K562 treated with DMSO at 1 percent for 24 hours (cell line): ENCODE measurements around the gene FAM24A. TPM values are rescaled to one million over a fixed set of nuclear protein-coding genes. Genes with fewer than 3 reads are reported as not detected.

Experiments
- total RNA-seq: library from RNA; unstranded; fragments of 300-600 nt; gene quantifications from 2 replicates; pipeline ENCODE4 v1.2.3, GENCODE V29; 2022; ENCODE audit warnings: low read depth; ENCODE audit not compliant: insufficient read depth

The FAM24A gene
- total RNA-seq = not detected in 2 replicates

GRCh38 chr10:122910310-122910709, at the start of gene FAM24A:
Gene FAM24A, plus strand, starts transcription at chr10:122910610. Its CDS starts 1,025 bp downstream, at chr10:122911635.

DNA sequence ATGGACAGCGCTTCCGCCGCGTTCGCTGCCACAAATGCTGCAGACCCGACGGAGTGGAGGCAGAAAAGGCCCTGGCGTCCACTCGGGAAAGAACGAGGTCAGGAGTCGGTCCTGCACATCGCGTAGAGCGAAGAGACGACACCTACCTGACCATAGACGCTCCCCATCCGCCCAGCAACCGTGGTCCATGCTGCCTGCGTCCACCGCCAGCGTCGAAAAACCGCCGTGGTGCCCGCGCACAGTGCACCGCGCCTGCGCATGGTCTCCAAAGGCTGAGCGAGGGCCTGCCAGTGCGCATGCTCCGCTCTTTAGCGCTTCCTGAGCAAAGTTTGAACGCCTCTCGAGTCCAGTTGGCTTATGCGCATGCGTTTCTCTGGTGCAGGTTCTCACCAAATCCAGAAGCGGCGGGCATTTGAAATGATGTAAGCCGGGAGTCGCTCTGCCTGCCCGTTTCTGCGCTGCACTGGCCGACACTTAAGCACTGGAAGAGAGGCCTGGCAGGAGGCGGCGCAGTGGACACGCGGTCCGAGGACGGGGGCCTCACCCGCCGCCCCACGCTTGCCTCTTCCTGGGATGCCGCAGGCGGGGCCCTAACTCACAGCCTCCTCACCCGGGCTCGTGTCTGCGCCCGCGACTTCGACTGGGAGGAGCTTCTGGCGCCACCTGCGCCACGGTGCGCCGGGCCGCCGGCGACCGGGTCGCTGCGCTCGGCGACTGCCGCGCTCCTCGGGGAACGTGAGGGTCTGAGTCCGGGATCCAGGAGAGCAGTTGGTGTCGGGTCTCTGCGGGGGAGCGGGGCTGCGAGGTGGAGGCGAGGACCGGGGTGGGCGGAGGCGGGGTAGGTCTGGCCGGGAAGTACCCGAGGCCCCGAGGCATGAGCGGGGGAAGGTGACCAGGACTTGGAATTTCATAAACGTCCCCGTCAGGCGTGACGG, 30.8 kb upstream of the FAM24A start, which contains the start of gene FAM24B:
Gene FAM24B, minus strand, starts transcription at position 243 of the 935 bp plus-strand sequence. CDS start 29,066 bp downstream, outside the sequence.

DNA sequence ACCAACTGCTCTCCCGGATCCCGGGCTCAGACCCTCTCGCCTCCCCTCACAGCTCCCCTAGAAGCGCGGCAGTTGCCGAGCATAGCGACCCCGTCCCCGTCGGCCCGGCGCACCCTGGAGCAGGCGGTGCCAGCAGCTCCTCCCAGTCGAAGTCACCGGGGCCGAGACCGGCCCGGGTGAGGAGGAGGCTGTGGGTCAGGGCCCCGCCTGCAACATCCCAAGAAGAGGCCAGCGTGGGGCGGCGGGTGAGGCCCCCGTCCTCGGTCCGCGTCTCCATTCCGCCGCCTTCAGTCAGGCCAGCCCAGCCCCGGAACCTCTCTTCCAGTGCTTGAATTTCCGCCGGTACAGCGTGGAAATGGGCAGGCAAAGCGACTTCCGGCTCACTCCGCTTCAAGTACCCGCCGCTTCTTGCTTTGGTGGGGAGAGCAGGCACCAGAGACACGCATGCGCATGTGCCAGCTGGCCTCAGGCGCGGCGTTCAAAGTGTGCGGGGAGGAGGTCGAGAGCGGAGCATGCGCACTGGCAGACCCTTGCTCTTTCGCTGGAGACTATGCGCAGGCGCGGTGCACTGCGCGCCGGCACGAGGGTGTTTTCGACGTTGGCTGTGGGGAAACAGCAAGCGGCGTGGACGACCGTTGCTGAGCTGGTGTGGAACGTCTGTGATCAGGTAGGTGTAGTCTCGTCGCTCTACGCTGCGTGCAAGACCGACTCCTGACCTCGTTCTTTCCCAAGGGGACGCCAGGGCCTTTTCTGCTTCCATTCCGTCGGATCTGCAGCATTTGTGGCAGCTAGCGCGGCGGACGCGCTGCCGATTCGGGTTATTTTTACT, 43.7 kb downstream of the FAM24A start, which contains the start of gene C10orf88:
Gene C10orf88, minus strand, starts transcription at position 326 of the 829 bp plus-strand sequence. Its CDS starts 49 bp downstream, at position 277.

Other genes starting within 250 kb of the FAM24A start
- gene C10orf120, start 210.8 kb upstream of the FAM24A start, total RNA-seq = not detected in 2 replicates
- 0.28 and 0.66 TPM in 2 replicates for gene CUZD1, start 64.8 kb upstream of the FAM24A start, total RNA-seq
- 5.6 and 8.4 TPM in 2 replicates for gene FAM24B, start 31.0 kb upstream of the FAM24A start, total RNA-seq
- gene C10orf88, start 43.6 kb downstream of the FAM24A start, total RNA-seq = 3.6 and 3.9 TPM in 2 replicates
- 8.4 and 10.3 TPM in 2 replicates for gene PSTK, start 69.8 kb downstream of the FAM24A start, total RNA-seq
- 2.3 and 10.0 TPM in 2 replicates for gene IKZF5, start 98.2 kb downstream of the FAM24A start, total RNA-seq
- gene ACADSB, start 98.4 kb downstream of the FAM24A start, total RNA-seq = 1.7 and 2.7 TPM in 2 replicates
- 57.1 and 57.2 TPM in 2 replicates for gene HMX3, start 225.4 kb downstream of the FAM24A start, total RNA-seq
- 0.90 and 1.5 TPM in 2 replicates for gene HMX2, start 237.5 kb downstream of the FAM24A start, total RNA-seq
- gene BUB3, start 243.8 kb downstream of the FAM24A start, total RNA-seq = 171 and 189 TPM in 2 replicates